GM12875 (cell line): ENCODE results near the gene EHD3.

ENCODE experiments used
- H3K4me3 ChIP-seq: one replicate; pipeline ENCODE4 v1.5.1; 2011; ENCODE audit warnings: low read depth, low read length, control low read depth
- CTCF ChIP-seq: IDR thresholded peaks from 2 replicates; pipeline ENCODE4 v1.5.1; 2011; ENCODE audit warnings: low read depth, mild to moderate bottlenecking, control low read depth, inconsistent platforms, low read length, moderate library complexity, borderline replicate concordance; ENCODE audit not compliant: insufficient read depth

Gene EHD3

GRCh38 chr2:31254237-31255203, 20.6 kb downstream of the EHD3 start:
- peak overlapping the region; percentile 26 for H3K4me3 ChIP-seq
- TF ChIP-seq CTCF: no peak

GRCh38 chr2:31255911-31256571, 22.1 kb downstream of the EHD3 start:
- no peak overlapping the region for H3K4me3 ChIP-seq
- TF ChIP-seq CTCF: no peak

DNA sequence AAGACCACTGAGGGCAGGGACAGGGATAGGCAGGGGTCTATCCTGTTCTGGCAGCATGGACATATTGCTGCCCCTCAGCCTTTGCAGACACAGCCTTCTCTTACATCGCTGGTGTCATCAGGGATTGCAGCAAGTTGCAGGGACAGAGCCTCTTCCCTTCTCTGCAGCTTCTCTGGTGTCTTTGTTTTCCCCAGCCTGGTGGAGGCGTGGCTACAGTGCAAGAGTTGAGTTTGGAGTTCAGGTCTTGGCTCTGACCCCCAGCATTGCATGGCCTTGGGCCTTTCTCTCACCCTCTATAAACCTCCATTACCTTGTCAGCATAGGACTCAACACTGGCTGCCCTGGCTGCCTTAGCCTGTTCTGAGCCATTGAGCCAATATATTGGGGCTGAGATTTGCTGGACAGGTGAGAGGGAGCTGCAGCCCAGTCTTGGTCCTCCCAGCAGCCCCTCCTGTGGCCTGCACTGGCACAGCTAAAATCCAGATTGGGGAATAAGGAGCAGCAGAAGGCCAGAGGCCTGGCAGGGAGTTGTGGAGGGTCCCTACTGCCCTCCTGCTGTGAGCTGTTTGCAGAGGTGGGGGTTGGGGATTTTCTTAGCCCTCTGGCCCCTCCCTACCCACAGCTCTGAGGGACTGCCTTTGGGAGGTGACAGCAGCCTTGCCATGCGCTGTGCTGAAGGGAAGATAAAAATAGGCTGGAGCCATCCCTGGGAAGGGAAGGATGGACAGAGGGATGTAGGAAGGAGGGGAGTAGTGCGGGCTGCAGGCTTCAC, 22.8 kb downstream of the EHD3 start:
- TF ChIP-seq CTCF: no peak
- no peak overlapping the region for H3K4me3 ChIP-seq

DNA sequence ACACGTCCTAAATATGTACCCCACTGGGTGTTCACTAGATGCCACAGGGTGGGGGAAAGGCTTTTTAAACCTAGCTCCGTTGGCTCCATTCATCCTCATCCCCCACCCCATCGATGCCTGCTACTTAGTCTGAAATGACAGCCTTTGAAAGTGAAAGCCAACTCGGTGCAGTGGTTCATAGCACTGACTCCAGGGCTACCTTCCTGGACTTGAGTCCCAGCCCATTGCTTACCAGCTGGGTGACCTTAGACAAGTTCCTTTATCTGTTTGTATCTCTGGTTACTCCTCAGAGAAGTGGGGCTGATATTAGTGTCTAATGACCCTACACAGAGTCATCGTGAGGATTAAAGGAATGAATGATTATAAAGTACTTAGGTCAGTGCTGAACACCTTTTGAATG, 24.4 kb downstream of the EHD3 start:
- H3K4me3 ChIP-seq: no peak overlapping the region
- no peak for TF ChIP-seq CTCF

GRCh38 chr2:31259075-31259474, 25.1 kb downstream of the EHD3 start:
- TF ChIP-seq CTCF: no peak
- H3K4me3 ChIP-seq: no peak overlapping the region

DNA sequence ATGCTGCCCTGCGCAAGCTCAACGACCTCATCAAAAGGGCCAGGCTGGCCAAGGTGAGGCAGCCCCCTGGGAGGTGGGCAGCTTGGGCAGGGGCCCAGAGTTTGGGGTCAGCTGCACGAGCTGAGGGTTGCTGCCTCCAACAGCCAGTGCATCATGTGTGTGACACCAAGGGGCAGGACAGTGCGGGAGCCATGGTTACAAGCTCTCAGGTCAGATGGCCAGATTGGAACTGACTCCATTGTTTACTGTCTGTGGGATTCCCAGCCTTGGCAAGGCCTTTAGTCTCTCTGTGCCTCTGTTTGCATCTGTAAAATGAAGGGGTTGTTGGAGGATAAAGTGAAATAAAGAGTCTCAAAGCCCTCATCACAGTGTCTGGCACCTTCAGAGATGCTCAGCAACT, 26.9 kb downstream of the EHD3 start:
- H3K4me3 ChIP-seq: no peak overlapping the region
- TF ChIP-seq CTCF: no peak
